Activated T-helper 1 cell treated with anti-CD3 and anti-CD28 coated beads, Interleukin-12 subunit alpha, Interleukin-12 subunit beta, Interleukin-2, Interleukin-4 antibody, amounts not matched to agents 30 ng/mL and 10 ng/mL and 1 ng/mL, durations not matched to agents 14 hours and 24 hours and 36 hours (primary cell): ENCODE results near the gene HSFX1. TPM values are rescaled to one million over a fixed set of nuclear protein-coding genes. Genes with fewer than 3 reads are reported as not detected.
"Not testable (repeated sequence)": the region's sequence is repeated elsewhere in the genome, so short reads cannot be mapped to it uniquely, and the experiment has no call there.

Source experiments
- DNase-seq: peaks from one replicate; pipeline ENCODE4 v3.0.0; 2021; ENCODE audit warnings: low spot score
- H3K27ac Mint-ChIP-seq: one replicate; pipeline ENCODE4 v1.8.0; 2021; ENCODE audit warnings: mild to moderate bottlenecking, mixed read lengths
- H3K27me3 Mint-ChIP-seq: one replicate; pipeline ENCODE4 v1.8.0; 2022; ENCODE audit warnings: mild to moderate bottlenecking, moderate library complexity, mixed read lengths; ENCODE audit not compliant: insufficient read depth
- H3K36me3 Mint-ChIP-seq: one replicate; pipeline ENCODE4 v1.8.0; 2021; ENCODE audit warnings: low read depth, mixed read lengths
- H3K4me1 Mint-ChIP-seq: one replicate; pipeline ENCODE4 v1.8.0; 2021; ENCODE audit warnings: low read depth, mixed read lengths
- H3K4me3 Mint-ChIP-seq: one replicate; pipeline ENCODE4 v1.8.0; 2021; ENCODE audit warnings: mild to moderate bottlenecking, moderate library complexity, mixed read lengths
- H3K9me3 Mint-ChIP-seq: one replicate; pipeline ENCODE4 v1.8.0; 2021; ENCODE audit warnings: mixed read lengths
- intact Hi-C: fragments of 100-400 bp; cut with micrococcal nuclease; formaldehyde crosslinking; loops from one replicate; pipeline ENCODE4 v1.15.1; 2024
- total RNA-seq: library from RNA; stranded (reverse); gene quantifications from 2 replicates; pipeline ENCODE4 v1.2.3, GENCODE V29; 2022

The HSFX1 gene
- total RNA-seq, 1 donor from 2014 or later = 0.49 TPM

GRCh38 chrX:149770344-149770743, 3.5 kb upstream of the HSFX1 start:
- H3K27ac Mint-ChIP-seq, H3K4me1 Mint-ChIP-seq, intact Hi-C loops, H3K36me3 Mint-ChIP-seq, H3K9me3 Mint-ChIP-seq, H3K4me3 Mint-ChIP-seq, H3K27me3 Mint-ChIP-seq, DNase-seq: not testable (repeated sequence)

DNA sequence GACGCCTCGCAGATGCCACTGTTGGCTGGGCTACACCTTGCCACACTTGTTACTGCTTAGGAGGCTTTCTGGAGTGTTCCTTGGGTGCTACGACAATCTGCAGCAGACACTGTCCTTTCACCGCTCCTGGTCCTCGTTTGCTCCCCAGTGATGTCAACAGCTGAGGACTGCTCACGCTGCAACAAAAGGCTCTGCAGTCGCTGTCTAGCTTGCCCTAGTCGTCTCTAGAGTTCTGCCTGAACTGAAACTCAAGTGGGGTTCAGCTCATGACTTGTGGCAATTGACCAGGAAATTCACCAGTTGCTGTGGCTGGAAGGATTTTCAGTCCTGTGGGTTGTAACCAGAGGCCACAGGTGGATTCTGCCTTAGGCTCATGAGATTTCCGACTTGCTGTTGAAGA, 842 bp upstream of the HSFX1 start:
- H3K9me3 Mint-ChIP-seq, H3K27me3 Mint-ChIP-seq, H3K27ac Mint-ChIP-seq, H3K4me1 Mint-ChIP-seq, H3K36me3 Mint-ChIP-seq, DNase-seq, intact Hi-C loops, H3K4me3 Mint-ChIP-seq: not testable (repeated sequence)

DNA sequence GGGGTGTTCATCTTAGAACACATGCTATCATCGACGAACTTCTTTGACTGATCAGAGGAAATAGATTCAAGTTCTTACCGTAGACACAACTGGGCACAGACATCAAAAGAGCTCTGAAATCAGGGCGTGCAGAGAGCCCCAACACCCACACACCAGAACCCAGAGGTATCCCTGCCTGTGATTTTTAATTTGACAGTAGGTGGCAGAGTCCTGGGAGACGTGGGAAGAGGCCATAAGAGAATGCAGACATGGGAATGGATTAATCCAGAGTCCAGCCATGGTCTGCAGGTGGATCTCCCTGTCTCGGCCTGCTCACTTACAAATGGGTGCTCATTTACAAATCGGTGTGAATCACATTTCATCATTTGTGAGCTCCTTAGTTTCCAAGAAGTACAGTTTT, 4.1 kb downstream of the HSFX1 start:
- intact Hi-C loops, H3K4me3 Mint-ChIP-seq, H3K4me1 Mint-ChIP-seq, DNase-seq, H3K27ac Mint-ChIP-seq, H3K9me3 Mint-ChIP-seq, H3K36me3 Mint-ChIP-seq, H3K27me3 Mint-ChIP-seq: not testable (repeated sequence)

- H3K27me3 Mint-ChIP-seq, H3K4me3 Mint-ChIP-seq, intact Hi-C loops, DNase-seq, H3K9me3 Mint-ChIP-seq, H3K36me3 Mint-ChIP-seq, H3K27ac Mint-ChIP-seq, H3K4me1 Mint-ChIP-seq: not testable (repeated sequence)
Measured at GRCh38 chrX:149781727-149782126, 7.9 kb downstream of the HSFX1 start, which contains the start of gene MAGEA9. Gene MAGEA9, plus strand, starts transcription at chrX:149781930. Its CDS starts 4,281 bp downstream, at chrX:149786211.

DNA sequence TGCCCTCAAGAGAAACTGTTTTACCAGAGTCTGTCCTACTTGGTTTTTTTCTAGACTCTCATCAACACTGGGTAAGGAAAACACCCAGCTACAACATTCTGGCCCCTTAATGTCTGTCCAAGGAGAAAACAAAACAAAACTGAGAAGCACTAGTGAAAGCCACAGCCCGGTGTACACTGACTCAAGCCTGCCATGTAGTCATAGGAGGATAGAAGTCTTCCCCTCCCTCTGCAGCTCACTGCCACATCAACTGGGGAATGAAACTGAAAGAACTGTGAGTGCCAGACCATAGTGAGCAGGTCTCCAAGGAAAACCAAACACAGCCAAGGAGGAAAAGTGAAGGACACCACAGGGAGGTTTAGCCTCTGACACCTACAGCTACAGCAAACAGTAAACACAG, 21.7 kb downstream of the HSFX1 start:
- H3K9me3 Mint-ChIP-seq, H3K27ac Mint-ChIP-seq, H3K27me3 Mint-ChIP-seq, DNase-seq, H3K4me3 Mint-ChIP-seq, intact Hi-C loops, H3K36me3 Mint-ChIP-seq: not testable (repeated sequence)
- peaks cover 23% of the 10 kb centered on the region for H3K4me1 Mint-ChIP-seq

- DNase-seq = no peak
- H3K4me1 Mint-ChIP-seq = peaks cover 31% of the 10 kb centered on the region
- no peaks in the 10 kb centered on the region for H3K36me3 Mint-ChIP-seq
- intact Hi-C loops = no loop called here
- H3K4me3 Mint-ChIP-seq = peak overlapping the region; percentile 52
- peak overlapping the region; percentile 77 for H3K27ac Mint-ChIP-seq
- H3K27me3 Mint-ChIP-seq = no peaks in the 10 kb centered on the region
- no peaks in the 10 kb centered on the region for H3K9me3 Mint-ChIP-seq
Measured at GRCh38 chrX:149799095-149799714, 25.3 kb downstream of the HSFX1 start.

GRCh38 chrX:149799938-149800337, 26.1 kb downstream of the HSFX1 start:
- Mint-ChIP-seq H3K27me3 (no peaks in the 10 kb centered on the region), H3K9me3 (no peaks in the 10 kb centered on the region), H3K4me1 (peaks cover 31% of the 10 kb centered on the region), H3K36me3 (no peaks in the 10 kb centered on the region), H3K4me3 (peak overlapping the region; percentile 54), H3K27ac (peak overlapping the region; percentile 77)
- DNase-seq = no peak
- intact Hi-C loops = no loop called here

- no peak for DNase-seq
- intact Hi-C loops = no loop called here
- Mint-ChIP-seq H3K27me3 (no peaks in the 10 kb centered on the region), H3K36me3 (no peaks in the 10 kb centered on the region), H3K27ac (no peak overlapping the region), H3K4me1 (peaks cover 22% of the 10 kb centered on the region), H3K4me3 (no peak overlapping the region), H3K9me3 (no peaks in the 10 kb centered on the region)
Measured at GRCh38 chrX:149803458-149804062, 29.7 kb downstream of the HSFX1 start.

- H3K4me1 Mint-ChIP-seq = peaks cover 20% of the 10 kb centered on the region
- no peak overlapping the region for H3K4me3 Mint-ChIP-seq
- no peak overlapping the region for H3K27ac Mint-ChIP-seq
- DNase-seq = no peak
- no peaks in the 10 kb centered on the region for H3K27me3 Mint-ChIP-seq
- H3K36me3 Mint-ChIP-seq = no peaks in the 10 kb centered on the region
- intact Hi-C loops = no loop called here
- H3K9me3 Mint-ChIP-seq = no peaks in the 10 kb centered on the region
Measured at GRCh38 chrX:149804102-149804501, 30.2 kb downstream of the HSFX1 start.

DNA sequence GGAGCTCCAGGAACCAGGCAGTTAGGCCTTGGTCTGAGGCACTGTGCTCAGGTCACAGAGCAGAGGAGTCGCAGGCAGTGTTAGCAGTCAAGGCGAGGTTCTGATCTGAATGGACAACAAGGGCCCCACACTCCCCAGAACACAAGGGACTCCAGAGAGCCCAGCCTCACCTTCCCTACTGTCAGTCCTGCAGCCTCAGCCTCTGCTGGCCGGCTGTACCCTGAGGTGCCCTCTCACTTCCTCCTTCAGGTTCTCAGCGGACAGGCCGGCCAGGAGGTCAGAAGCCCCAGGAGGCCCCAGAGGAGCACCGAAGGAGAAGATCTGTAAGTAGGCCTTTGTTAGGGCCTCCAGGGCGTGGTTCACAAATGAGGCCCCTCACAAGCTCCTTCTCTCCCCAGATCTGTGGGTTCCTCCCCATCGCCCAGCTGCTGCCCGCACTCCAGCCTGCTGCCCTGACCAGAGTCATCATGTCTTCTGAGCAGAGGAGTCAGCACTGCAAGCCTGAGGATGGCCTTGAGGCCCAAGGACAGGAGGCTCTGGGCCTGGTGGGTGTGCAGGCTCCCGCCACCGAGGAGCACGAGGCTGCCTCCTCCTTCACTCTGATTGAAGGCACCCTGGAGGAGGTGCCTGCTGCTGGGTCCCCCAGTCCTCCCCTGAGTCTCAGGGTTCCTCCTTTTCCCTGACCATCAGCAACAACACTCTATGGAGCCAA, 34.0 kb downstream of the HSFX1 start:
- H3K9me3 Mint-ChIP-seq = no peaks in the 10 kb centered on the region
- H3K36me3 Mint-ChIP-seq = no peaks in the 10 kb centered on the region
- H3K4me1 Mint-ChIP-seq = no peaks in the 10 kb centered on the region
- H3K27me3 Mint-ChIP-seq = peaks cover 6% of the 10 kb centered on the region
- intact Hi-C loops = no loop called here
- no peak overlapping the region for H3K27ac Mint-ChIP-seq
- no peak for DNase-seq
- no peak overlapping the region for H3K4me3 Mint-ChIP-seq

DNA sequence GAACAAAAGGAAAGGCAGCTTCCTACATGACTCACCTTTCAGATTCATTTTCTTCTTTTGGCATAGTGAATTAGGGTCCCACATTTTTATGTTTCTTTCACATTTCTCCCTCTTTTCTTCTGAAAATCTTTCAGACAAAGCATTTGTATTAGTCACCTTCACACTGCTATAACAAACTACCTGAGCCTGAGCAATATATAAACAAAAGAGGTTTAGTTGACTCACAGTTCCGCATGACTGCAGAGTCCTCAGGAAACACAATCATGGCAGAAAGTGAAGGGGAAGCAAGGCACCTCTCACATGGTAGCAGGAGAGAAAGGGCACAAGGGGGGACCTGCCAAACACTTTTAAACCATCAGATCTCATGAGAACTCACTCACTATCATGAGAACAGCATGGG, 44.8 kb downstream of the HSFX1 start:
- H3K36me3 Mint-ChIP-seq = no peaks in the 10 kb centered on the region
- no peak overlapping the region for H3K4me3 Mint-ChIP-seq
- peaks cover 17% of the 10 kb centered on the region for H3K4me1 Mint-ChIP-seq
- no peak for DNase-seq
- peaks cover 8% of the 10 kb centered on the region for H3K27me3 Mint-ChIP-seq
- no peaks in the 10 kb centered on the region for H3K9me3 Mint-ChIP-seq
- H3K27ac Mint-ChIP-seq = no peak overlapping the region
- intact Hi-C loops = no loop called here

DNA sequence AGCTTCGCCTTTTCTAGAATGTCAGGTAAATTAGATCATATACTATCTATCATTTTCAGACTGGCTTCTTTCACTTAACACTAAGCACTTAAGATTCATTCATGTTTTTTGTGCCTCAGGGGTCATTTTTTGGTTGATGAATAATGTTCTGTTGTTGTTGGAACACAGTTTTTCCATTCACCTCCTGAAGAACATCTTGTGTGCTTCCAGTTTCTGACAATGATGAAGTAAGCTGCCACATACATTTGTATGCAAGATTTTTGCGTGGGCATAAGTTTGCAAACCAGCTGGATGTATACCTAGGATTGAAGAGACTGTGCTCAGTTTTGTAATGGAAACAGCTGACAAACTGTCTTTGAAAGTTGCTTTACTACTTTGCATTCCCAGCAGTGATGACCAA, 45.5 kb downstream of the HSFX1 start:
- H3K27me3 Mint-ChIP-seq = peaks cover 6% of the 10 kb centered on the region
- peaks cover 17% of the 10 kb centered on the region for H3K4me1 Mint-ChIP-seq
- DNase-seq = no peak
- H3K9me3 Mint-ChIP-seq = no peaks in the 10 kb centered on the region
- no peaks in the 10 kb centered on the region for H3K36me3 Mint-ChIP-seq
- no peak overlapping the region for H3K27ac Mint-ChIP-seq
- intact Hi-C loops = no loop called here
- H3K4me3 Mint-ChIP-seq = no peak overlapping the region

DNA sequence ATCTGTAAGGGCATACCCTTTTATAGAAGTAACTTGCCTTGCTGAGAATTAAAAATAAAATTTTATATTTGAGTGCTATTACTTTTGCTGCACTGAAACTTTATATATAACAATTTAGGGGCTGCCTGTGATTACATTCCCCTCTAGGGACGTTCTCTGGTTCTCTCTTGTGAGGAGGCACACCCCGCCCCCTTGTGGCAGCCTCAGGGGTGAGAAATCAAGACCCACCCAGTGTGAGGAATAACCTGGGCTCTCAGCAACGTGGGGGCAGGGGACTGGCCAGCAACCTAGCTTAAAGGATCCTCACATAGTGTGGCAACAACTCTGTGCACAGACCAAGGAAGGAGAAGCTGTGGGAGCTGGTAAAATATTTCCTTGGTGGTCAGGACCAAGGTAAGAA, 51.6 kb downstream of the HSFX1 start:
- Mint-ChIP-seq H3K27me3 (peaks cover 4% of the 10 kb centered on the region), H3K9me3 (no peaks in the 10 kb centered on the region), H3K4me1 (peaks cover 70% of the 10 kb centered on the region), H3K36me3 (no peaks in the 10 kb centered on the region), H3K27ac (no peak overlapping the region), H3K4me3 (no peak overlapping the region)
- intact Hi-C loops = loop anchor here (5.0 kb wide), 2 partner anchors 193 to 323 kb away; partner anchors contain the start of gene TMEM185A
- DNase-seq = peak; percentile 18
